Activated CD4-positive, alpha-beta T cell treated with anti-CD3 and anti-CD28 coated beads, Interleukin-2, amount 50 U/mL, for 4 hours (primary cell): Measurements from ENCODE around the gene CACFD1.

Experiments
- DNase-seq, 2 experiments: peaks; one replicate each; pipeline ENCODE4 v3.0.0-alpha.2; 2020

CACFD1 gene

GRCh38 chr9:133484671-133485437 is 25.1 kb downstream of the CACFD1 start:
- DNase-seq, result no peak

GRCh38 chr9:133485531-133486260 is 25.9 kb downstream of the CACFD1 start:
- DNase-seq, result no peak

GRCh38 chr9:133487331-133487725 is 27.6 kb downstream of the CACFD1 start:
- DNase-seq, result no peak

DNA sequence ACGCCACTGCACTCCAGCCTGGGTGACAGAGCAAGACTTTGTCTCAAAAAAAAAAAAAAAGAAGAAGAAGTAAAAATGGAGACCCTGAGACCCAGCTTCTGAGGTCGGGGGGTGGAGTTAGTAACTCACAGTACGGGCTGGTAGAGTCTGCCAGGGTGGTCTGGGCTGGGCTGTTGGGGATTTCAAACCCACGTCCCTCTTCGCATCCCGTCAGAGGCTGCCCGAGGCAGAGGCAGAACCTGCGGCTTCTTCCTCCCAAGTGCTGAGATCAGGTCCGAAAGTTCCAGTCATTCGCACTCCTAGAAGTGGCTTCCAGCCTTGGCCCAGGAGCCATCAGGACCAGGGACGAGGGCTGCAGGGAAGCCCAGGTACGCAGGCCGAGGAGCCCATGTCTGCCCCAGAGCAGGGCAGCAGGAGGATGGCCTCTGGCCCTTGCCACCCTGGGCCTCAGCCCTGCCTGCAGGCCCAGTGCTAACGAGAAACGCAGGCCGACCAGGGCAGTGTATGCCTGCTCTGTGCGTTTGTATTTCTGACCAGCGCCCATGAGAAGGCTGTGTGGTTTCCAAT is 29.0 kb downstream of the CACFD1 start:
- no peak for DNase-seq

GRCh38 chr9:133489253-133490190 is 29.7 kb downstream of the CACFD1 start:
- DNase-seq, result no peak

- DNase-seq, result no peak
Observed at GRCh38 chr9:133490201-133490681, 30.5 kb downstream of the CACFD1 start.

- no peak for DNase-seq
Observed at GRCh38 chr9:133490865-133491655, 31.3 kb downstream of the CACFD1 start.

- no peak for DNase-seq
Observed at GRCh38 chr9:133491656-133491925, 31.8 kb downstream of the CACFD1 start.

- DNase-seq, result no peak
Observed at GRCh38 chr9:133492061-133493021, 32.6 kb downstream of the CACFD1 start.

DNA sequence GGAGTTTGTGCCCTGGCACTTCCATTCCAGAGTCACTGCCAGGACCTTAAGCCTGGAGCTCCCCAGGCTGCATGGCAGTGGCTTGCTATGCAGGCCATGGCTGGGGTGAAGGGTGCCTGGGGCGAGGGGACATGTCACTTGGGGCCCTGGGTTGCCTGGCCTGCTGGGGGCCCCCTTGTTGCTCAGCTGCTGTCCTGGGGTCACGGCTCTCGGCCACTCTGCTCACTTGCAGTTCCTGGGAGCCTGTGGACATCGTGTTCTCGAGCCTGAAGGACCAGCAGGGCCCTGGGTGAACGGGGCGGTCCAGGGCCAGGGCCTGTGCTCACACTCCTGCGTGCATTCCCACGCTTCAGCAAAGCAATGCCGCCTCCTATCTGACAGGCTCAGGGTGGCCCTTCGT is 33.6 kb downstream of the CACFD1 start:
- no peak for DNase-seq

- no peak for DNase-seq
Observed at GRCh38 chr9:133493845-133494540, 34.2 kb downstream of the CACFD1 start.

- DNase-seq, result no peak
Observed at GRCh38 chr9:133494636-133495326, 35.0 kb downstream of the CACFD1 start.

GRCh38 chr9:133495327-133496293 is 35.8 kb downstream of the CACFD1 start:
- DNase-seq, result no peak

DNA sequence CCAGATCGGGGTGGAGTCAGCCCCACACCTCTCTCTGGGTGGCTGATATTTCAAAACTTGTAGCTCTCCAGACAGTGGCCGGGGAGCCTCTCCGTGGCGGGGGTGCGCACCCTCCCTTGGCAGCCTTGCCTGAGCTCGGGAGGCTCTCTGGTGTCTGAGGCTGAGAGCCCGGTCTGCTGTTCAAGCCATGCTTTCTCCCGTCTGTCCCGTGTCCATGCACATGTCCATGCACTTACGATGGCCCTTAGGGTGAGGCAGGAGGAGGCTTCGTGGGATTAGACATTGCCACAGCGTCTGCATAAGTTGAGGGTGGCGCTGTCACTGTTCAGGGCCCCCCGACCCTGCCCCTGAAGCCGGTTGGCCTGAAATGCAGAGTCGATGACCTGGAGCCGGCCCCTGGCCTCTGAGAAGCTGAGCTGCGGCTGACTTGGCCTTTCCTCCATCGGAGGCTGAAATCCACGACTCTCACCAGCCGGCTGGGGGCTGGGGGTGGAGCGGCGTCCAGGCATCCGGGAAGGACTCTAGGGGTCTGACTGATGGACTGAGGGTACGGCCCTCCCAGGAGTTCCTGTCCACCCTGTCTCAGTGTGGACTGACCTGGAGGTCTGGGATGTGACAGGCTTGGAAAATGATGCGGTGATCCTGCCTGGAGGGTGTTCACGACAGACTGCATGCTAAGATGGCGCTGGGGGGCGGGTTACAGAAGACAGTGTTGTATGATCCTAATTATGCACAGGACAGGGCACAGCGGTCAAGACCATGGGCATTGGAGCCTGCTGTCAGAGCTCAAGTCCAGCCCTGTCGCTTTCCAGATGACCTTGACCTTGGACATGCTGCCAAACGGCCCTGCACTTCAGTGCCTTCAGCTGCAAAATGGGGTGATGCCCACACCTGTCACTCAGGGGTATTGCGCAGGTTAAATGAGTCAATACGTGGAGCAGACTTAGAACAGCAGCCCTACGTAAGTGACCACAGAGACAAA is 37.4 kb downstream of the CACFD1 start:
- DNase-seq, result no peak

DNA sequence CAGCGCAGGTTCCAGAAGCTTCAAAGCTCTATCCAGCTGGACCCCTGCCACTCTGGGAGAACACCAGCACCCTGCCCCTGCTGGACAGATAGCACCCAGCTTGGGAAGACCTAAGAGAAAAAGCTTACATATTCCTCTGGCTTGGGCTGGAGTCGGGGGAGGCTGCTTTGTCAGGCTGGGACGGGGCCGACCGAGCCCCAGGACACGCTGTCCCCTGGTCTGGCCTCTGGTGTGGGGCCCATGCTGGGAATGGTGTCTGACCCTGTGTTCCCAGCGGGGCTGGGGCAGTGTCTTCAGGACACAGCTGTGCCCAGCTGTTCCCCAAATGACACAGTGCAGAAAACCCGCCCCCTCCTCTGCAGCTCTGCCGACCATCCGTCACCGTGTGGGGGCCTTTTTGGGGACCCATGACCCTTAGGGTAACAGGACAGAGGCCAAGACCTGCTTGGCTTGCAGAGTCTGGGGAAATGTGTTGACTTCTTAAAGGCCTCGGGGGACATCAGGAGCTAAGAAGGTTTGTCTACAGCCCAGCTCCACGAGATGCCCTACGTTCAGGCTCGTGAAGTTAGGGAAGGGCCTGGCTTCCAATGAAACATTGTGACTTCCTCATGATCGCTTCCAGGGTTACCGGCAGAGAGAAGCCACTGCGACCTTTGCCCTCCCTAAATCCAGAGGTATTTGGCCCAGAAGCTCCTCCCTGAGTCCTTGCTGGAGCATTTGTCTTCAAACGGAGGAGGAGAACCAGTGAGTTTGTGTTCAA is 39.5 kb downstream of the CACFD1 start:
- no peak for DNase-seq

DNA sequence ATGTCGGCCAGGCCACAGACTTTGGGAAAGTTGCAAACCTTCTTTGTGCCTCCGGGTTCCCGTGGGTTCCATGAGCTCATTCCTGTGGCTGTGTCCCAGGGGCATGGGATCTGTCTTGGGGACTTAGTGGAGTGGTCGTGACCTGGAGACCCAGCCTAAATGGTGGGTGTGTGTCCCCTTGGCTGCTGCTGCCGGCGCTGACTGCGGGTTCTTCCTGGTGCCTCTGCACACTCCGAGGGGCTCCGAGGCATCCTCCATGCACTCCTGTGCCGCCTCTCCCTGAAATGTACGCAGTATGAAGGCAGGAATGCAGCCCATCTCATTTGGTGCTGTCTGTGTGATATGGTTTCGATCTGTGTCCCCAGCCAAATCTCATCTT is 40.1 kb downstream of the CACFD1 start:
- DNase-seq, result no peak
